Activated naive CD8-positive, alpha-beta T cell treated with anti-CD3 and anti-CD28 coated beads for 36 hours (primary cell): ENCODE results near the gene FREM1. TPM values are rescaled to one million over a fixed set of nuclear protein-coding genes. Genes with fewer than 3 reads are reported as not detected.
"Not testable (repeated sequence)": the region's sequence is repeated elsewhere in the genome, so short reads cannot be mapped to it uniquely, and the experiment has no call there.

Source experiments
- DNase-seq: peaks from one replicate; pipeline ENCODE4 v3.0.0; 2021
- H3K27ac Mint-ChIP-seq: one replicate; pipeline ENCODE4 v1.8.0; 2022; ENCODE audit warnings: mild to moderate bottlenecking, moderate library complexity, mixed read lengths
- H3K27me3 Mint-ChIP-seq: one replicate; pipeline ENCODE4 v1.8.0; 2022; ENCODE audit warnings: mild to moderate bottlenecking, mixed read lengths
- H3K36me3 Mint-ChIP-seq: one replicate; pipeline ENCODE4 v1.8.0; 2021; ENCODE audit warnings: mild to moderate bottlenecking, mixed read lengths
- H3K4me1 Mint-ChIP-seq: one replicate; pipeline ENCODE4 v1.8.0; 2021; ENCODE audit warnings: mixed read lengths
- H3K4me3 Mint-ChIP-seq: one replicate; pipeline ENCODE4 v1.8.0; 2022; ENCODE audit warnings: mild to moderate bottlenecking, moderate library complexity, mixed read lengths
- H3K9me3 Mint-ChIP-seq: one replicate; pipeline ENCODE4 v1.8.0; 2022; ENCODE audit warnings: mixed read lengths
- total RNA-seq, 2 experiments: library from RNA; stranded (reverse); gene quantifications; one replicate each; pipeline ENCODE4 v1.2.3, GENCODE V29; 2021

The FREM1 gene
- total RNA-seq, 2 experiments from 2014 or later = not detected

DNA sequence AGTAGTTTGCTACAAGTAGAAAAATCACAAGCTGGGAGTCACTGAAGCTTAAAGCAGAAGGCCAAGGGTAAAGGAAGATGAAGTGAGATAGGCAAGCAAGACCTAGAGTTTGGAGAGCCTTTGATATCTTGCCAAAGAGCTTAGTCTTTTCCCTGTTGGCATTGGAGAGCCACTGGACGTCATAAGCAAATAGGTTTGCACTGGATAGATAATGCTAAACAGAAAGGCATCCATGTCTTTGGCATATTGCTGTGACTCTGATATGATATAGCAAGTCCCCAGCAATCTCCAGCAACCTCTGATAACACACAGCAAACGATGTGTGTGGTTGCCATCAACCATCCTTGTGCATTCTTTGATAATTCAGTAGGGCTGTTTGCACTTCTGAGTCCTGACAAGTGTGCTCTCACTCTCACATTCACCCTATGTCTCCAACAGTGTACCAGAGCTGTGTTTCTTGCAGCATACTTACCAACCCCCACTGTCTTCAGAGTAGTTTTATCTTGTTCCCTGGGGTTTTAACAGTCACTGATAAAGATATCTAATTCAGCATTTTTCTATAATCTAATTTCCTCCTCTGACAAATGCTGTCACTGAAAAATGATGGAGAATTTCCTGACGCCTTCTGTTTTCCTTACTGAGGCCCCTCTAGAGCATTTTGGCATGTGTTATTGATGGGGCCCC is 16.9 kb upstream of the FREM1 start:
- peaks cover 2% of the 10 kb centered on the region for H3K4me1 Mint-ChIP-seq
- peaks cover 2% of the 10 kb centered on the region for H3K27me3 Mint-ChIP-seq
- no peaks in the 10 kb centered on the region for H3K36me3 Mint-ChIP-seq

DNA sequence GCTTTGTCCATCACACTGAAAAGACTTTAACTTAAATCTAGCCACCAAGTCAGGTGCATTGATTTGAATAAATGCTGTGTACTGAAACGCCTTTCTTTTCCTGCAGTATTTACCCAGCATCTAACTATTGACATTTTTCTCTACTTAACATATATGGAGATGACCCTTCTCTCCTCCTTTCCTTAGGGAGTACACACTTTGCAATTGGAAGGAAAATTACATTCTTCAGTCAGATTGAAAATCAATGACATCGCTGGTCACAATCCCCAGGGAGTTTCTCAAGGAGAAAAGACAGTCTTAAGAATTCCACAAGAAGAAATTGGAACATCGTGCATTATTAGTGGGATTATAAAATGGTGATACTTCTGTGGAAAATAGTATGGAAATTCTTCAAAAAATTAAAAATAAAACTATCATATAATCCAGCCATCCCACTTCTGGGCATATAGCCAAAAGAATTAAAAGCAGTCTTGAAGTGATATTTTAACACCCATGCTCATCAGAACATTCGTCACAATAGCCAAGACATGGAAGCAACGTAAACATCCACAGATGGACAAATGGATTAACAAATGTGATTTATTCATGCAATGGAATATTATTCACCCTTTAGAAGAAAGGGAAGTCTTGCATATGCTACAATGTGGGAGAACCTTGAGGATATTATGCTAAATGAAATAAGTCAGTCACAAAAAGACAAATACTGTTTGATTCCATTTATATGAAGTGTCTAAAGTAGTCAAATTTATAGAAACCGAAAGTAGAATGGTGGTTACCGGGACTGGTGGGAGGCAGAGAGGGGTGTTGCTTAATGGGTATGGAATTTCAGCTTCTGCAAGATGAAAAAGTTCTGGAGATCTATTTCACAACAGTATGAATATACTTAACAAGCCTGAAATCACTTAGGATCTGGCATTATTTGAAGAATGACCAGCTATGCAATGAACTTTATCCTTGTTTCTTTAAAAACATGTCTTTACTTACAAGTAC is 14.3 kb upstream of the FREM1 start:
- Mint-ChIP-seq H3K9me3 (no peaks in the 10 kb centered on the region), H3K27ac (no peak overlapping the region), H3K36me3 (no peaks in the 10 kb centered on the region), H3K4me3 (no peak overlapping the region), H3K27me3 (no peaks in the 10 kb centered on the region), H3K4me1 (peaks cover 2% of the 10 kb centered on the region)
- DNase-seq = no peak

More for the DNA sequence above, 16.9 kb upstream of the FREM1 start:
- DNase-seq = no peak
- Mint-ChIP-seq H3K9me3 (no peaks in the 10 kb centered on the region), H3K4me3 (no peak overlapping the region), H3K27ac (no peak overlapping the region)

DNA sequence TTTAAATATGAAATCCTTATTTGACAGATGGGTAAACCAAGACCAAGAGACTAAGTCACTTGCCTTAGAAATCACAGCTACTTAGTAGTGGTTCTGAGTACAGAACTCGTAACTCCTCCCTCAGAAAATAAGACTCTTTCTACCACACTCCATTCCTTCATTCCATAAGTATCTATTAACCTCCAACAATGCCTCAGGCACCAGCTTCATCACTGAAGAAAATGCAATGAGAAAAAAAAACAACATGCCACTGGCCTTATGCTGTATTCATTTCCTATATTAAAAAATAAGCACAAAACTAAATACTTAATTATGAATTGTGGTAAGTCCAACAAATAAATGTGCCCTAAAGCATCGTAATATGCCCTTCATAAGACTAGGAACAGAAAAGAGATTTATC is 13.5 kb upstream of the FREM1 start:
- H3K27me3 Mint-ChIP-seq = no peaks in the 10 kb centered on the region
- no peak overlapping the region for H3K4me3 Mint-ChIP-seq
- H3K4me1 Mint-ChIP-seq = peaks cover 2% of the 10 kb centered on the region
- no peak overlapping the region for H3K27ac Mint-ChIP-seq
- no peaks in the 10 kb centered on the region for H3K9me3 Mint-ChIP-seq
- H3K36me3 Mint-ChIP-seq = no peaks in the 10 kb centered on the region
- DNase-seq = no peak

DNA sequence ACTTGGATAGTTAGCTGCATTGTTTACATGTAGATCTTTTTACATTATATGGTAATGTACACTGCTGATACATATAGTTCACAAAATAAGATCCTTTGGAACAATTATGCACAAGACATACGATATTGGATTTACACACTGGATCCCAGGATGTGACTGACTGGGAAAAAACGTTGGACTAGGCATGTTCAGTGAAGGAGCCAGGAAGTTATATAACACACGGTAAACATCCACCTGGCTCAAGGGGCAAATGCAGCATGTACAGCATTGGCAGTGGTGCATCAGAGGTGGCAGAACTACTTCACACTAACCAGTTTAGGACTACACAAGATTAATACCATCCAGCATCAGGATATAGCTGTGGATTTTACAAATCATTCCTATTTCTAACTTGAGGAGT is 10.6 kb upstream of the FREM1 start:
- H3K9me3 Mint-ChIP-seq, H3K36me3 Mint-ChIP-seq, H3K27me3 Mint-ChIP-seq, H3K4me1 Mint-ChIP-seq, H3K4me3 Mint-ChIP-seq, DNase-seq, H3K27ac Mint-ChIP-seq: not testable (repeated sequence)

DNA sequence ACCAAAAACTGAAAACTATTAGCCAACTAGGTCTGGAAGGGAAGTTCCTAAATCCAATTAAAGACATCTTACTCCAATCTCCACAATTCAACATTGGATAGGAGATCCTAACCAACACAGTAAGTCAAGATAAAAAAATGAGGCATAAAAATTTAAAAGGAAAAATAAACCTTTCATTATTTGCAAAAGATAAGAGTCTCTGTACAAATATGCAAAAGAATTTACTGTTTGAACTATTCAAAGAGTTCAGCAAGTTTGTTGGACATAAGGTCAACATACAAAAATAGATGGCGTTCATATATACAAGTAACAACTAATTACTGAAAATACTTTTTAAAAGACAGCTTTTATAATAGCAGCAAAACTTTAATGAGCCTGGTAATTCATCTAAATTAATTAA is 3.1 kb upstream of the FREM1 start:
- Mint-ChIP-seq H3K27ac (no peak overlapping the region), H3K27me3 (peaks cover 3% of the 10 kb centered on the region), H3K4me3 (no peak overlapping the region), H3K4me1 (no peaks in the 10 kb centered on the region), H3K9me3 (no peaks in the 10 kb centered on the region), H3K36me3 (no peaks in the 10 kb centered on the region)
- no peak for DNase-seq

DNA sequence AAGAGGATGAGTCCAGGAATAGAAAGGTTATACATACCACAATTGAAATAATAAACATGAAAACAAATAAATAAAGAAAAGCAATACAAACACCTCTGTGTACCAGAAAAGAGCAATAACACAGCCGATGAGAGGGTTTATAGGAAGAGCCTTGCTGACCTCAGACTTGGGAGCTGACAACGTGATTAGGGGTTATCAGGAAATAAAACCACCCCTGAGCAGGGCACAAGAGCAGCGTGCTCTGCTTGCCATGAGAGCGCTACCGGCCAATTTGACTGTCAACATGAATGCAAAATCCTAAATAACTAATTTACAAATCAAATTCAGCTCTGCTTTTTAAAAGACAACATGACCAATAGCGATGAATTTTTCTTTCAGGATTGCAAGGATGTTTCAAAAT is 2.6 kb upstream of the FREM1 start:
- H3K36me3 Mint-ChIP-seq = no peaks in the 10 kb centered on the region
- H3K4me3 Mint-ChIP-seq = no peak overlapping the region
- H3K27me3 Mint-ChIP-seq = peaks cover 3% of the 10 kb centered on the region
- DNase-seq = no peak
- H3K9me3 Mint-ChIP-seq = no peaks in the 10 kb centered on the region
- no peaks in the 10 kb centered on the region for H3K4me1 Mint-ChIP-seq
- H3K27ac Mint-ChIP-seq = no peak overlapping the region

DNA sequence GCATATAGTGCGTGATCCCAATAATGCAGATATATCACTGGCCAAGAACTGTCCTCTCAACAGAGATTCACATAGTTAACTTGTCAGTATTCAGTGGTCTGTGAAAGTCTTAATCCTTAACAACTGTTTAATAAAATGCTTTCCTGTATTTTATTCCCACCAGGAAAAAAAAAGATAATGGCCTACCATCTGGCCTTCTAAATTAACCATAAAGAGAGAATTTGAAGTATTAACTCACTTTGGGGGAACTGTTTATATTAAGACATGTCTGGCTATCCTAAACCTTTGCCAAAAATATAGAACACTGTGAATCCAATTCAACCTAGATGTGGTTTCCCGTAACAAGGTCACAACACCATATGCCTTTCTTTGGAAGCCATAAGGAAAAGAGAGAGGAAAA is 818 bp upstream of the FREM1 start:
- no peak for DNase-seq
- H3K27me3 Mint-ChIP-seq = peaks cover 3% of the 10 kb centered on the region
- no peaks in the 10 kb centered on the region for H3K4me1 Mint-ChIP-seq
- H3K9me3 Mint-ChIP-seq = no peaks in the 10 kb centered on the region
- no peak overlapping the region for H3K27ac Mint-ChIP-seq
- H3K36me3 Mint-ChIP-seq = no peaks in the 10 kb centered on the region
- no peak overlapping the region for H3K4me3 Mint-ChIP-seq

DNA sequence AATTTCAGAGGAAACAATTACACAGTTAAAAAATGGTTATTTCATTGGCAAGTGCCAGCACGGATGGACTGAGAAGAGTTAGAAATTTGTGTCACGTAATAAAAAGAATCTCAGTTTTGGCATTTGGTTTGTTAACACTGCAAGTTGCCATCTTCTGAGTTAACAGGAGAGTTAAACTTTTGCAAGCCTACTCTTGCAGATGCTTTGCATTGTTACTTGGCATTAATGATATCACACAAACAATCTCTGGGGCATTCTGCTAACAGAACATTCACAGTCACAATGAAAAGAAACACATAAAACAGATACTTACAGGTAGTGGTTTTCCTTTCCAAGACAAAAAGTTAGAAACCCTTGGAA is 647 bp downstream of the FREM1 start:
- Mint-ChIP-seq H3K4me1 (no peaks in the 10 kb centered on the region), H3K36me3 (no peaks in the 10 kb centered on the region), H3K9me3 (no peaks in the 10 kb centered on the region), H3K4me3 (no peak overlapping the region), H3K27me3 (peaks cover 3% of the 10 kb centered on the region), H3K27ac (no peak overlapping the region)
- DNase-seq = no peak

DNA sequence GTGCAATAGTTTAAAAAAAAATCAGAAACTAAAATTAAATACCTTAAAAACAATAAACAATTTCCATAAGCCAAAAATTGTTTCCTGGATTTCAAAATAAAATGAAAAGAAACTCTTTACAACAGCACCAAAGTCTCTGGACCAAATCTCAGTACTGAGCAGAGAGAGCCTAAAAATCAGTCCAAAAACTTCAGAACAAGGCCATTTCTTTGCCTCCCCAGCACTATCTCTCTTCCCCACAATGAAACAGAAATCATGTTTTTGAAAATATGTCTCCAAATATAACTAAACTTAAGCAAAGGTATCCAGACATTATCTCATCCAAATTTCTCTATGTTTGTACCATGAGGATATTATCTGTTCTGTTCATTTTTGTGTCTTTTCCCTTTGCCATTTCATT is 1.0 kb downstream of the FREM1 start:
- H3K4me3 Mint-ChIP-seq = no peak overlapping the region
- H3K9me3 Mint-ChIP-seq = no peaks in the 10 kb centered on the region
- H3K4me1 Mint-ChIP-seq = no peaks in the 10 kb centered on the region
- peaks cover 3% of the 10 kb centered on the region for H3K27me3 Mint-ChIP-seq
- no peak for DNase-seq
- H3K36me3 Mint-ChIP-seq = no peaks in the 10 kb centered on the region
- no peak overlapping the region for H3K27ac Mint-ChIP-seq

DNA sequence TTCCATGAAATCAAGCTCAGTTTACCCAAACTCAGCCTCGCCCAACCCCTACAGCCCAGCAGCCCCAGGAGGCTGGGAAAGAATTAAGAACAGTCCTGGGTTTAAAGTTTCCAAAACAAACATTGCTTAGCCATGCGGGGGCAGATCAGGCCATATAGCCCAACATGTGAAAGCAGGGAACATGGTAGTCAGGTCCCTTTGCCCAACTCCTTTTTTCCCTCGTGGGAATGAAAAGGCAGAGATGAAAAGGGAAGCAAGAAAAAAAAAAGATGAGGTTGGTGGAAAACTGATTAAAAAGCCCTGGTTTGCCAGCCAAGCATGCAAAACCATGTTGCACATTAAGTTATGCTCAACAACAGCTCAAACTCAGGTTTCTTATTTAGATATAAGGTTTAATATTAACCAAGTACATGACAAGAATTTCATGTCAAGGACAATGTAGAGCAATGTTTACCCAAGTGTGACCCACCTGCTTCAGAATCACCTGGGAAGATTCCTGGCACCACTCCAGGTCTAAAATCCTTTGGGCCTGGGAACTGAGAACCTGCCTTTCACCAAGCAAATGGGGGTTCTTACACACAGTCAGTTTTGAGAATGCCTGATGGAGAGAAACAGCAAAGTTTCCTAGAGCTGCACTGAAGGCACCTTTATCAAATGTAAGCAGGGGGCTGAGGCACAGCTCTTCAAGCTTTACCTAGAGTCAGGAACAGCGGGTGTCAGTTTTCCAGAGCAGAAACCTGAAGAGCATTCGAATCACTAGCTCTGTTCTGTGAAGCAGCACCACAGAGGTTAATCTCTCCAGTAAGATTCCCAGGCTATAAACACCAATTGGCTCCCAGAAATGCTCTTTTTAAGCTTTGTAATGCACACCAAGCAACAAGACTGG is 1.7 kb downstream of the FREM1 start:
- H3K27me3 Mint-ChIP-seq = peaks cover 3% of the 10 kb centered on the region
- DNase-seq = no peak
- no peaks in the 10 kb centered on the region for H3K4me1 Mint-ChIP-seq
- no peaks in the 10 kb centered on the region for H3K9me3 Mint-ChIP-seq
- no peak overlapping the region for H3K27ac Mint-ChIP-seq
- H3K36me3 Mint-ChIP-seq = no peaks in the 10 kb centered on the region
- no peak overlapping the region for H3K4me3 Mint-ChIP-seq

DNA sequence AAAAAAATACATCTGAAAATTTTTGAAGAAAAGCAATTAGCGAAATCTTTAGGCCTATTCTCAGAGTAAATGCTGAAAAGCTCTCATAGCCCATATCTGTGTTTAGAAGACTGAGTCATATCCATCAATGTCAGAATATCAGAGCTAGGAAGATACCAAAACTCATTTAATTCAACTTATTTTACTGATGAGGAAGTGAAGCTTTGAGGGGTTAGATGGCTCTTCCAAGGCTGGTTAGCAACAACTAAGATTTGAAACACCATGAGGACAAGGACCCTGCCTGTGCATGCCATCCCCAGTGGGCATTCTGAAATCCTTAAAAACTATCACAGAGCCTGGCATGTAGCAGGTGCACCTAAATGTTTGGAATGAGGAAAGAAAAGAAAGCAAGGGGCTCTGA is 2.5 kb downstream of the FREM1 start:
- Mint-ChIP-seq H3K36me3 (no peaks in the 10 kb centered on the region), H3K9me3 (no peaks in the 10 kb centered on the region), H3K27ac (no peak overlapping the region), H3K27me3 (no peaks in the 10 kb centered on the region), H3K4me3 (no peak overlapping the region), H3K4me1 (no peaks in the 10 kb centered on the region)
- DNase-seq = no peak

DNA sequence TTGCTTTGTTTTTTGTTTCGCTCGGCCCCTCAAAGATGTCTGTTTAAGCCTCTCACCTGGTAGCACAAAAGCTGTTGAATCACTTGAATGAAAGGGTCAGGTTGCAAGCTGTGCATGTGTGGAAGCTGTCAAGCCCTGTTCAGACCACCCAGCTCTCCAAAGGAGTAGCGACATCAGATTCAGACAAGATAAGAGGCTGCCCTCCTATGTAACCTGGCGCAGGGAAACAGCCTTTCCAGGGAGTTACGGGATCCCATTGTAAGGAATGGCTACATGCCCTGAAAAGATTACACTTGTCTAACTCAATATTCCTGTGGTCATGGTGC is 2.9 kb downstream of the FREM1 start:
- H3K4me1 Mint-ChIP-seq = no peaks in the 10 kb centered on the region
- no peak for DNase-seq
- no peak overlapping the region for H3K27ac Mint-ChIP-seq
- H3K27me3 Mint-ChIP-seq = no peaks in the 10 kb centered on the region
- H3K9me3 Mint-ChIP-seq = no peaks in the 10 kb centered on the region
- H3K4me3 Mint-ChIP-seq = no peak overlapping the region
- H3K36me3 Mint-ChIP-seq = no peaks in the 10 kb centered on the region

DNA sequence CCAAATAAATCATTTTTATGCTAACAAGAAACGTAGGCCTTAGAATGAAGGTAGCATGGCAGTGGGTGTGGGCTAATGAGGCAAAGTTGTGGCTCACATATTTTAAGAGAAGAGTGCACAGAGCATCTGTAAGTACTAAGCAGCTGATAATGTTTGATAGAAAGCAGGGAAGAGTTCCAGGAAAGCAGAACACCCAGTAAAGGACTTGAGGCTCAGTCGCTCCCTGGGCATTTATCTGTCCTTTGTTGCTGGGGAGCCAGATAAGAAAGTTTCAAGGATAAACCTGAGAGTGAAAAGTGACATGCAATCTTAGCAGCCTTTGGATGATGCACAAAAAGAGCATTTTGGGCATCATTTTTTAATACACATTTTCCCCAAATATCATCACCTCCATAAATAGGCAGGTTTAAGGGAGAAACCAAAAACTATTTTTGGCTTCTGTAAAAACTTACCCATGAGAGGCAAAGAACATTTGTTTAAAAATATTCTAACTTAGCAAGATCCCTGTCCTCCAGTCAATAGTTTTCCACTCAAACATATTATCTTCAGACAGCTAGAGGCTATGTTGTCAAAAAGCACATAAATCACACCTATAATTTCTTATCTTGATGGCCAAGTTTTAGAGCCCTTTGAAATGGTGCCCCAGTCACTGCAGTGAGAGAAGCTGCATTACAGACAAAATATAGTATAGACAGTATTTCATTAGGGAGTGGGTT is 3.4 kb downstream of the FREM1 start:
- H3K4me1 Mint-ChIP-seq = no peaks in the 10 kb centered on the region
- no peaks in the 10 kb centered on the region for H3K9me3 Mint-ChIP-seq
- H3K4me3 Mint-ChIP-seq = no peak overlapping the region
- H3K36me3 Mint-ChIP-seq = no peaks in the 10 kb centered on the region
- no peak for DNase-seq
- no peaks in the 10 kb centered on the region for H3K27me3 Mint-ChIP-seq
- H3K27ac Mint-ChIP-seq = no peak overlapping the region

DNA sequence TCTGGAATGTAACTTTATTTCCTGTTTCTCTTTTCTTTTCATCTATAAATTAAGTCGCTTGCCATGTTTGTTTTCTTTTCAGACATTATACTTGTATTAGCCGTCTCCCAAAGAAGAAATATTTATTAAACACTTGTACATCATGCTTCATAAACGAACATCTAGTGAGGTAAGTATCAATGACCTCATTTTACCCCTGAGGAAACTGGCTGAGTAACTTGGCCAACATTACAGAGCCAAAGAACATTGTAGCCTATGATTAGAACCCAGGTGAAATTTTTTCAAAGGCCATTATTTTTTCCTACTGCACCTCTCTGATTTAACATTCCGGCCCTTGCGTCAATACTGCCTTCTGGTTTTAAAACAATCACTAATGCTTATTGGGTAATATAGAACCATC is 4.2 kb downstream of the FREM1 start:
- no peaks in the 10 kb centered on the region for H3K9me3 Mint-ChIP-seq
- no peaks in the 10 kb centered on the region for H3K27me3 Mint-ChIP-seq
- no peaks in the 10 kb centered on the region for H3K36me3 Mint-ChIP-seq
- DNase-seq = no peak
- H3K4me3 Mint-ChIP-seq = no peak overlapping the region
- H3K4me1 Mint-ChIP-seq = no peaks in the 10 kb centered on the region
- H3K27ac Mint-ChIP-seq = no peak overlapping the region

DNA sequence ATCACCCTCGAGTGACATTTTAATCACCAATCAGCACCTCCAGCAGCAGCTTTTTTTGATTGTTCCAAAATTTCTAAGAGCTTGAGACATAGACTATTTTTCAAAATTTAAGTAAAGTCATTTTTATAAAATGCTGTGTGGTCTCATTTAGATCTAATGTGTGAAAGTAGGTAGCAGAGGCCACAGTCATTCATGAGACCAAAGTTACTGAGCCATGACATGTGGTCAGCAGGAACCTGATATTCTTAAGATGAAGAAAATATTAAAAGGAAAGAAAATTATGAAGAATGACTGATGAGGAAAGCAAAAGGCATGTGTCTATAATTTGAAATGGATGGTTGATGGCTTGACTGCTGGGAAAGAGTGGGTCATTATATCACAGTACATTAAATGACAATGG is 7.2 kb downstream of the FREM1 start:
- Mint-ChIP-seq H3K9me3 (no peaks in the 10 kb centered on the region), H3K4me1 (no peaks in the 10 kb centered on the region), H3K27me3 (peaks cover 4% of the 10 kb centered on the region)

More for the DNA sequence above, 7.2 kb downstream of the FREM1 start:
- H3K4me3 Mint-ChIP-seq = no peak overlapping the region
- H3K36me3 Mint-ChIP-seq = no peaks in the 10 kb centered on the region
- H3K27ac Mint-ChIP-seq = no peak overlapping the region
- DNase-seq = no peak
